Fibroblast of lung (primary cell): ENCODE data around the gene POU5F2. TPM values are rescaled to one million over a fixed set of nuclear protein-coding genes. Genes with fewer than 3 reads are reported as not detected.

Experiments used
- DNase-seq, 2 donors: peaks; one replicate each; pipeline versions ENCODE4 v3.0.0 to v3.0.0-alpha.2; 2010; ENCODE audit warnings: low read depth in 2 of 2
- H2AFZ ChIP-seq: 2 replicates; pipeline ENCODE4 v1.5.1; 2012; ENCODE audit warnings: low read length, control low read depth, inconsistent platforms
- H3K27ac ChIP-seq: 2 replicates; pipeline ENCODE4 v1.5.1; 2011; ENCODE audit warnings: low read length, control low read depth; ENCODE audit not compliant: insufficient read depth
- H3K27me3 ChIP-seq: 2 replicates; pipeline ENCODE4 v1.5.1; 2011; ENCODE audit warnings: mild to moderate bottlenecking, low read length; ENCODE audit not compliant: control insufficient read depth, insufficient read depth
- H3K36me3 ChIP-seq: 2 replicates; pipeline ENCODE4 v1.5.1; 2011; ENCODE audit warnings: low read length; ENCODE audit not compliant: control insufficient read depth, insufficient read depth
- H3K4me1 ChIP-seq: 2 replicates; pipeline ENCODE4 v1.5.1; 2011; ENCODE audit warnings: low read length; ENCODE audit not compliant: control insufficient read depth, insufficient read depth; ENCODE audit errors: extremely low read depth
- H3K4me2 ChIP-seq: 2 replicates; pipeline ENCODE4 v1.5.1; 2011; ENCODE audit warnings: low read length, control low read depth; ENCODE audit not compliant: insufficient read depth; ENCODE audit errors: extremely low read depth
- H3K4me3 ChIP-seq, 4 experiments: fragments of 200-600 bp in 1 of 4; sonication (generic) in 1 of 4; replicated peaks in 1 of 4; 2 replicates each; pipeline ENCODE4 v1.5.1; 2011 to 2016; ENCODE audit warnings: low read length in 4 of 4, low read depth in 3 of 4, mild to moderate bottlenecking in 3 of 4, control low read depth in 2 of 4, inconsistent platforms in 1 of 4, mixed read lengths in 1 of 4; ENCODE audit not compliant: insufficient read depth in 1 of 4; ENCODE audit errors: control extremely low read depth in 1 of 4
- H3K79me2 ChIP-seq: 2 replicates; pipeline ENCODE4 v1.5.1; 2012; ENCODE audit warnings: mild to moderate bottlenecking, low read length, inconsistent platforms; ENCODE audit not compliant: control insufficient read depth, insufficient read depth
- H3K9ac ChIP-seq: 2 replicates; pipeline ENCODE4 v1.5.1; 2011; ENCODE audit warnings: mild to moderate bottlenecking, low read length, control low read depth; ENCODE audit not compliant: insufficient read depth
- H3K9me3 ChIP-seq: 2 replicates; pipeline ENCODE4 v1.5.1; 2012; ENCODE audit warnings: low read depth, low read length; ENCODE audit not compliant: control insufficient read depth, insufficient read depth
- H4K20me1 ChIP-seq: 2 replicates; pipeline ENCODE4 v1.5.1; 2011; ENCODE audit warnings: low read length; ENCODE audit not compliant: control insufficient read depth, insufficient read depth; ENCODE audit errors: extremely low read depth
- CTCF ChIP-seq, 2 donors: IDR thresholded peaks in 1 of 2; conservative IDR thresholded peaks in 1 of 2; 1 replicate in 1 of 2; 2 replicates in 1 of 2; pipeline ENCODE4 v1.5.1; 2011 to 2012; ENCODE audit warnings: low read length in 2 of 2, control low read depth in 1 of 2, inconsistent platforms in 1 of 2, low read depth in 1 of 2, mild to moderate bottlenecking in 1 of 2
- EZH2 ChIP-seq: IDR thresholded peaks from 2 replicates; pipeline ENCODE4 v1.5.1; 2012; ENCODE audit warnings: low read length, control low read depth, mild to moderate bottlenecking; ENCODE audit errors: missing control alignments
- polyA plus RNA-seq, 2 donors: library from polyadenylated mRNA; depleted of rRNA in 1 of 2; stranded (reverse) in 1 of 2; unstranded in 1 of 2; fragments of >200 nt; gene quantifications; 2 replicates each; pipeline ENCODE4 v1.2.1, GENCODE V29; 2011 to 2012; ENCODE audit warnings: missing spikeins in 1 of 2
- total RNA-seq: library from RNA; depleted of rRNA; stranded (reverse); fragments of >200 nt; gene quantifications from 2 replicates; pipeline ENCODE4 v1.2.1, GENCODE V29; 2014

POU5F2 gene
- total and polyA plus RNA-seq, 2 donors (not counting 1 experiment from before 2014, with no cell fraction given), result 0.01 to 0.66 TPM

DNA sequence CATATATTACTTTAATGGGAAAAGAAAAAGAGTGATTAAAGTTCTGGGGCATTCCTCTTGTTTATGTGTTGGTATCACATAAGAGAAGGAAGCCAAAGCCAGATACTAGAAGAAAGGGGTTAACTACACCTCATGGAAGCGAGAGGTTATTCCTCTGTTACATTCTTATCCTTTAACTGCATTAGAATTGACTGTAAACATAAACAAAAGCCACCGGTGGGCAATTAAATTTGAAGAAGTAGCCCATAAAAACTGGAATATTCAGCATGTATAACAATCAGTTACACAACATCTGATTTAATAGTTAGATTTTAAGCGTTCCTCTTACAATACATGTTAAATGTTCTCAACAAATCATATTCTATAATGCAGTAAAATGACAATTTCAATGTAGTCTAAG is 18.8 kb downstream of the POU5F2 start:
- H2AFZ ChIP-seq, result no peak overlapping the region
- no peaks in the 10 kb centered on the region for H3K9me3 ChIP-seq
- H3K4me1 ChIP-seq, result peaks cover 4% of the 10 kb centered on the region
- H3K79me2 ChIP-seq, result no peaks in the 10 kb centered on the region
- no peaks in the 10 kb centered on the region for H3K27me3 ChIP-seq
- no peak overlapping the region for H3K9ac ChIP-seq
- H3K4me3 ChIP-seq, result no peak overlapping the region
- H4K20me1 ChIP-seq, result no peaks in the 10 kb centered on the region
- TF ChIP-seq CTCF (conservative IDR thresholded peaks at IDR 0.05 in 1 of 2, IDR thresholded peaks at IDR 0.05 in 1 of 2; ENCODE audit: low read depth in 1 of 2, low read length in 2 of 2) (no peak), EZH2 (no peak)
- no peak overlapping the region for H3K4me2 ChIP-seq
- H3K27ac ChIP-seq, result no peak overlapping the region
- H3K36me3 ChIP-seq, result no peaks in the 10 kb centered on the region
- DNase-seq, result no peak

DNA sequence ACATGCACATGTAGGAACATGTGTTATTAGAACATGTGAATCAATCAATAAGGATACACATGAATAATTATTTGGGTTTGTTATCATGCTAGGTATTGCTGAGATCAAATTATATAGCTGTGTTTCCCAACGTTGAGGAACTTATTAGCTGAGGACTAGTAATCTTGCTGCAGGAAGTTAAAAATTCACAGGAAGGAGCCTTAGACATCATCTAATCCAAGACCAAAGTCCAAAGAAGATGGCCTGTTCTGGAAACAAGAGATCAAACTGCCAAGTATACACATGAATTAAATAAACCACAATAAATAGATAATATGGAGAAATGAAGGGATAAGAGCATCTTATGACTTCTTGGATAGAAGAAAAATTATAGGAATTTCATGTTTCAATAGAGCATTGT is 19.9 kb downstream of the POU5F2 start:
- H4K20me1 ChIP-seq, result no peaks in the 10 kb centered on the region
- no peaks in the 10 kb centered on the region for H3K9me3 ChIP-seq
- H3K4me2 ChIP-seq, result no peak overlapping the region
- no peak for DNase-seq
- no peak overlapping the region for H3K9ac ChIP-seq
- no peaks in the 10 kb centered on the region for H3K36me3 ChIP-seq
- TF ChIP-seq CTCF (conservative IDR thresholded peaks at IDR 0.05 in 1 of 2, IDR thresholded peaks at IDR 0.05 in 1 of 2; ENCODE audit: low read depth in 1 of 2, low read length in 2 of 2) (no peak), EZH2 (no peak)
- H3K4me3 ChIP-seq, result no peak overlapping the region
- no peaks in the 10 kb centered on the region for H3K27me3 ChIP-seq
- H2AFZ ChIP-seq, result no peak overlapping the region
- H3K4me1 ChIP-seq, result peaks cover 4% of the 10 kb centered on the region
- no peaks in the 10 kb centered on the region for H3K79me2 ChIP-seq
- H3K27ac ChIP-seq, result no peak overlapping the region

DNA sequence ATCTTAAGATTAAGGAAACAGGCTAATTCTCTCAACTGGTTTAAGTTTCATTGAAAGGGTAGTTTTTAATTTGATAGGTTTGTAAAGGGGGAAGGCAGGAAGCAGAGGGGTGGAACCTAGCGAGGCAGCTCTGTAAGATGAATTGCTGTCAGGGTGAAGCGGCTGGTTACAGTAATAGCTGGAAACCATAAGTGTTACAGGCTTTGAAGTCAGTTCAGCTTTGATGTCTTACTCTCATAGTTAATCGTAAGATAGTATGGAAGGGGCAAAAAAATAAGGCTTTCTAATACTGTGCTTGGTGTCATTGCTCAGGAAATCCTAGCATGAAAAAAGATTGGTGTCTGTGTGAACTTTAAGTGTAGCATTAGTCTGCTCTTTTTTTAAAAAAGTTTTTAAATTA is 20.3 kb downstream of the POU5F2 start:
- Histone ChIP-seq H3K36me3 (no peaks in the 10 kb centered on the region), H3K79me2 (no peaks in the 10 kb centered on the region), H3K27ac (no peak overlapping the region), H3K27me3 (no peaks in the 10 kb centered on the region), H3K4me2 (no peak overlapping the region), H3K9me3 (no peaks in the 10 kb centered on the region), H2AFZ (no peak overlapping the region), H3K4me1 (peaks cover 4% of the 10 kb centered on the region), H3K9ac (no peak overlapping the region), H3K4me3 (no peak overlapping the region), H4K20me1 (no peaks in the 10 kb centered on the region)
- no peak for TF ChIP-seq CTCF (conservative IDR thresholded peaks at IDR 0.05 in 1 of 2, IDR thresholded peaks at IDR 0.05 in 1 of 2; ENCODE audit: low read depth in 1 of 2, low read length in 2 of 2)
- TF ChIP-seq EZH2, result no peak
- no peak for DNase-seq
